ENCODE results near the gene VNN1.

The VNN1 gene

DNA sequence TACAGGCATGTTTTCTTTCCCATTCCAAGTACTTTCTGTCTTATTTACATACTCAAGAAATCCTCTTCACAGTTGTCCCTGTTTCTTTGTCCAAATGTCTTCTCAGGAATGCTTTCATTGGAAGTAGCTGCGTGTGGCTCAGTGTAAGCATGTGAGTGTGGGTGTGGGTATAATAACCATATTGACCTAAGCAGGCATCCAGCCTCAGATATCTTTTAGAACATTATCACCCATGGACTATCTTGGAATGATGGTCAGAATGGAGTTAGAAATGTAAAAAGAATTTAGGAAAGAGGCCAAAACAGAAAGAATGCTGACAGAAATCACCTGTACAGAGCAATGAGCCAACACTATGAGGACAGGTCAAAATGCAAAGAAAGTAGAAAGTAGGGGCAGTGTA, 27.4 kb upstream of the VNN1 start:
- TF ChIP-seq, protein P1, sequence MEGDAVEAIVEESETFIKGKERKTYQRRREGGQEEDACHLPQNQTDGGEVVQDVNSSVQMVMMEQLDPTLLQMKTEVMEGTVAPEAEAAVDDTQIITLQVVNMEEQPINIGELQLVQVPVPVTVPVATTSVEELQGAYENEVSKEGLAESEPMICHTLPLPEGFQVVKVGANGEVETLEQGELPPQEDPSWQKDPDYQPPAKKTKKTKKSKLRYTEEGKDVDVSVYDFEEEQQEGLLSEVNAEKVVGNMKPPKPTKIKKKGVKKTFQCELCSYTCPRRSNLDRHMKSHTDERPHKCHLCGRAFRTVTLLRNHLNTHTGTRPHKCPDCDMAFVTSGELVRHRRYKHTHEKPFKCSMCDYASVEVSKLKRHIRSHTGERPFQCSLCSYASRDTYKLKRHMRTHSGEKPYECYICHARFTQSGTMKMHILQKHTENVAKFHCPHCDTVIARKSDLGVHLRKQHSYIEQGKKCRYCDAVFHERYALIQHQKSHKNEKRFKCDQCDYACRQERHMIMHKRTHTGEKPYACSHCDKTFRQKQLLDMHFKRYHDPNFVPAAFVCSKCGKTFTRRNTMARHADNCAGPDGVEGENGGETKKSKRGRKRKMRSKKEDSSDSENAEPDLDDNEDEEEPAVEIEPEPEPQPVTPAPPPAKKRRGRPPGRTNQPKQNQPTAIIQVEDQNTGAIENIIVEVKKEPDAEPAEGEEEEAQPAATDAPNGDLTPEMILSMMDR (IDR thresholded peaks at IDR 0.05; ENCODE audit: borderline replicate concordance, insufficient read depth, low read depth, low read length): no peak
- no peak overlapping the region for H3K4me3 ChIP-seq (ENCODE audit: low read depth, low read length)

DNA sequence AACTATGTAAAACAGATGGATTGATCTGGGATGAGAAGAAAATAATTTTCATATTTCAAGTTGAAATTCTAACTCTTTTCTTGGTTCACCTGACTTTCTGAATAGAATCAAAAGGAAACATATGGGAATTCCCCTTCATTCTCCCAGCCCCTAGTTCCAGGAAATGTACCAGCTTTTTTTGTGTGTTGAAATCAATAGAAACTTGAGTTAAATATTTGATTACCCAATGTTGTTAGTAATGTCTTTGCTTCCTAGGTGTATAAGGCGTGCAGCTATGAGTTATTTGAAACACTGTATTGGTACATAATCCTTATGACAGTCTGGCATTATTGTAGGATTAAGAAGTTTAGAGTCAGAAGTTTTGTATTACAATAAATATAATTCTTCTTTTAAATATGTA, 22.4 kb upstream of the VNN1 start:
- TF ChIP-seq, protein P1 (IDR thresholded peaks at IDR 0.05; ENCODE audit: borderline replicate concordance, insufficient read depth, low read depth, low read length): no peak
- H3K4me3 ChIP-seq (ENCODE audit: low read depth, low read length): no peak overlapping the region

DNA sequence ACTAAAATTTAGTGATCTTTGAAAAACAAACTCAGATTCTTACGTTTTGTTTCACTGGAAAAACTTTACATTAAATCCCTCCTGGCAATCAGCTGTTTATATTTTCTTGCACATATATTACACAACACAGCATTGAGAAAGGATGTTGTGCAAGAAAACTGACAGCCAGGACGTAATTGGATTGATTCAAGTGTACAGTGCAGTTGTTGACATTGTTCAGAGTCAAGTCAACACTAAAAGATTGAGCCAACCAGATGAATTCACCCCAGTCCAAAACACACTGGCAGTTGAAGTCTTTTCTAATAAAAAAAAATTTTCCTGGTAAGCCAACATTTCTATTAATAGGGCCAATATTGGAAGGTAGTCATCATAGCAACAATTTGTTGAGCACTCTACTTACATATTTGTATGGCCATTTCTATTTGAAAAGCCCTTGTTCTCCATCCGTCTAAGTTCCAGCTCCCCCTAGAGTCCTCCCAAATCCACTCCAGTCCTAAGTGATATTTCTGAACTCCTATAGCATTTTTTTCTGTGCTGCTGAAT, 20.9 kb upstream of the VNN1 start:
- TF ChIP-seq, protein P1 (IDR thresholded peaks at IDR 0.05; ENCODE audit: borderline replicate concordance, insufficient read depth, low read depth, low read length): no peak
- no peak overlapping the region for H3K4me3 ChIP-seq (ENCODE audit: low read depth, low read length)

DNA sequence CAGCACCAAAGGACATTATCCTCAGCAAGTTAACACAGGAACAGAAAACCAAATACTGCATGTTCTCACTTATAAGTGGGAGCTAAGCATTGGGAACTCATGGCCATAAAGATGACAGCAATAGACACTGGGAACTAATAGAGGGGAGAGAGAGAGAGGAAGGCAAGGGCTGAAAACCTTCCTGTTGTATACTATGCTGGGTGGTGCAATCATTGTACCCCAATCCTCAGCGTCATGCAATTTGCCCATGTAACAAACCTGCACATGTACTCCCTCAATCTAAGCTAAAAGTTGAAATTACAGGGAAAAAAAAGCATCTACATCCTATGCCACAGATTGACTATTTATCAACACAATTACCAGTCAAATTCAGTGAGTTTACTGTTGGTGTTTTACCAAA, 20.0 kb upstream of the VNN1 start:
- TF ChIP-seq, protein P1 (IDR thresholded peaks at IDR 0.05; ENCODE audit: borderline replicate concordance, insufficient read depth, low read depth, low read length): no peak
- H3K4me3 ChIP-seq (ENCODE audit: low read depth, low read length): no peak overlapping the region

DNA sequence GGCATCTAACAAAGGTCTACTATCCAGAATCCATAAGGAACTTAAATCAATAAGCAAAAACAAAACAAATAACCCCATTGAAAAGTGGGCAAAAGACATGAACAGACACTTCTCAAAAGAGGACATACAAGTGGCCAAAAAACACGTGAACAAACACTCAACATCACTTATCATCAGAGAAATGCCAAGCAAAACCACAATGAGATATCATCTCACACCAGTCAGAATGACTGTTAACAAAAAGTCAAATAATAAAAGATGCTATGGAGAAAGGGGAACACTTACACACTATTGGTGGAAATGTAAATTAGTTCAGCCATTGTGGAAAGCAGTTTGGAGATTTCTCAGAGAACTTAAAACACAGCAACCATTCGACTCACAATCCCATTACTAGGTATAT, 19.4 kb upstream of the VNN1 start:
- no peak overlapping the region for H3K4me3 ChIP-seq (ENCODE audit: low read depth, low read length)
- TF ChIP-seq, protein P1 (IDR thresholded peaks at IDR 0.05; ENCODE audit: borderline replicate concordance, insufficient read depth, low read depth, low read length): no peak

DNA sequence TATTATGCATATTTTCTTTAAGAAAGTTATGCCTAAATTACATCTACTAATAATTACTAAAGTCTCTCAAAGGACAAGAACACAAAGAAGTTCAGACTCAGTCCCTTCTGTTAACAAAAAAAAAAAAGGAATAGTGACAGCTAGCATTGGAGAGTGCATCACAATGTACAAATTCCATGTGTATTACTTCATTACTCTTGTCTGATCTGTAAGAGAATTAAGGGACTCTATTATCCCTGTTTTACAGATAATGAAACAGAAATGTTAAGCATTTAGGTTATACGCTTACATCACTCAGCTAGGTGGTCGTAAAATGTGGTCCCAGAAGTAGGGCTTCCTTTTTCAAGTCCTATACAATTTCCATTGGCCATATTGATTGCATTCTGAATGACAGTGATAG, 17.2 kb upstream of the VNN1 start:
- no peak overlapping the region for H3K4me3 ChIP-seq (ENCODE audit: low read depth, low read length)
- TF ChIP-seq, protein P1 (IDR thresholded peaks at IDR 0.05; ENCODE audit: borderline replicate concordance, insufficient read depth, low read depth, low read length): no peak

DNA sequence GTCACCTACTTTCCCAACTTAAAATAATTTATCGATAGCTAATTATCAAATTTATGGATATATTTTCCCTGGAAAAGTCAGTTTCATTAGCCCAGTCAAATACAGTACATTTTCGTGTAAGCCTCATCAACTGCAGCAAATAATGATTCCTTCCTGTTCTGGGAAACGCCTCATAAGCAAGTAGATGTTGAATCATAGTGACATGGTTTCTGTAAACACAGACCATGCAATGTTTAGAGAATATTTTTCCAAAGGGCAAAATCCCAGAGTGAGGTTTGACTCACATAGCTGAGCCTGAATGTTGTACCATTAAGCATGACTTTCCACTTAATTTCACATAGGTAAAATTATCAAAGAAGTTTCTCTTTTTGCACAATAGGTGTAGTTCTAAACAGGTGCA, 16.7 kb upstream of the VNN1 start:
- no peak overlapping the region for H3K4me3 ChIP-seq (ENCODE audit: low read depth, low read length)
- TF ChIP-seq, protein P1 (IDR thresholded peaks at IDR 0.05; ENCODE audit: borderline replicate concordance, insufficient read depth, low read depth, low read length): no peak

Measured in GM12875 (cell line).